GM12892 (cell line): Measurements from ENCODE around the gene DBET.
"Not testable (repeated sequence)": the region's sequence is repeated elsewhere in the genome, so short reads cannot be mapped to it uniquely, and the experiment has no call there.

ENCODE experiments used
- POLR2A ChIP-seq: IDR thresholded peaks from 2 replicates; pipeline ENCODE4 v1.6.1; 2011; ENCODE audit warnings: low read depth, low read length, control low read depth
- POLR2AphosphoS5 ChIP-seq: IDR thresholded peaks from 2 replicates; pipeline ENCODE4 v1.6.1; 2011; ENCODE audit warnings: low read depth, low read length, control low read depth
- TAF1 ChIP-seq: IDR thresholded peaks from 2 replicates; pipeline ENCODE4 v1.6.1; 2011; ENCODE audit warnings: low read depth, mild to moderate bottlenecking, control low read depth, low read length, borderline replicate concordance

GRCh38 chr4:190095335-190095734, 31.0 kb downstream of the DBET start:
- TF ChIP-seq POLR2AphosphoS5, POLR2A, TAF1: not testable (repeated sequence)
